RWPE2 (cell line): ENCODE data around the gene HOXC10.

Source experiments
- ATAC-seq: fragments of 200-7000 bp; cut with Tn5 transposase; 3 replicates; pipeline ENCODE4 v1.9.1; 2021; ENCODE audit warnings: low read depth
- DNase-seq: peaks from one replicate; pipeline ENCODE4 v3.0.0-alpha.2; 2020; ENCODE audit warnings: low spot score
- H3K27ac ChIP-seq: fragments of 450-650 bp; 2 replicates; pipeline ENCODE4 v1.5.1; 2017; ENCODE audit warnings: mild to moderate bottlenecking; ENCODE audit not compliant: poor library complexity, severe bottlenecking
- H3K27me3 ChIP-seq: fragments of 250-450 bp; sonication (Bioruptor Pico); 2 replicates; pipeline ENCODE4 v1.5.1; 2021; ENCODE audit warnings: mild to moderate bottlenecking, moderate library complexity; ENCODE audit not compliant: insufficient read depth, poor library complexity, severe bottlenecking
- H3K36me3 ChIP-seq: fragments of 250-450 bp; sonication (Bioruptor Pico); 2 replicates; pipeline ENCODE4 v1.5.1; 2020; ENCODE audit warnings: low read depth, mild to moderate bottlenecking, moderate library complexity
- H3K4me1 ChIP-seq: fragments of 250-450 bp; sonication (Bioruptor Pico); 2 replicates; pipeline ENCODE4 v1.5.1; 2021; ENCODE audit warnings: mild to moderate bottlenecking, moderate library complexity; ENCODE audit not compliant: insufficient read depth, poor library complexity, severe bottlenecking
- H3K4me3 ChIP-seq: fragments of 250-450 bp; sonication (Bioruptor Pico); 2 replicates; pipeline ENCODE4 v1.5.1; 2021; ENCODE audit warnings: mild to moderate bottlenecking, moderate library complexity; ENCODE audit not compliant: severe bottlenecking
- H3K9me3 ChIP-seq: fragments of 250-450 bp; sonication (Bioruptor Pico); 2 replicates; pipeline ENCODE4 v1.5.1; 2021; ENCODE audit warnings: mild to moderate bottlenecking, moderate library complexity; ENCODE audit not compliant: severe bottlenecking
- CTCF ChIP-seq: fragments of 450-650 bp; IDR thresholded peaks from one replicate; pipeline ENCODE4 v1.5.1; 2017; ENCODE audit warnings: mild to moderate bottlenecking, moderate library complexity; ENCODE audit not compliant: poor library complexity, severe bottlenecking

The HOXC10 gene

GRCh38 chr12:53974084-53975063, 10.6 kb upstream of the HOXC10 start, which contains the start of gene HOTAIR:
TSS of gene HOTAIR (minus strand) at chr12:53974954.
- peaks cover 6% of the 10 kb centered on the region for H3K4me1 ChIP-seq
- peak within 1 kb of the TSS; percentile 3 for H3K27ac ChIP-seq
- no peaks in the 10 kb centered on the region for H3K9me3 ChIP-seq
- no peak for TF ChIP-seq CTCF
- DNase-seq (no peak), ATAC-seq (peak; percentile 73)
- no peaks in the 10 kb centered on the region for H3K36me3 ChIP-seq
- H3K4me3 ChIP-seq: peak within 1 kb of the TSS; percentile 35
- H3K27me3 ChIP-seq: peaks cover 89% of the 10 kb centered on the region

GRCh38 chr12:53975064-53975471, 9.9 kb upstream of the HOXC10 start:
- DNase-seq (no peak), ATAC-seq (no peak)
- H3K4me1 ChIP-seq: peaks cover 6% of the 10 kb centered on the region
- peak overlapping the region; percentile 35 for H3K4me3 ChIP-seq
- no peak overlapping the region for H3K27ac ChIP-seq
- peaks cover 89% of the 10 kb centered on the region for H3K27me3 ChIP-seq
- H3K9me3 ChIP-seq: no peaks in the 10 kb centered on the region
- no peaks in the 10 kb centered on the region for H3K36me3 ChIP-seq
- TF ChIP-seq CTCF: no peak

GRCh38 chr12:53975479-53976152, 9.3 kb upstream of the HOXC10 start:
- Histone ChIP-seq H3K9me3 (no peaks in the 10 kb centered on the region), H3K27me3 (peaks cover 89% of the 10 kb centered on the region), H3K4me3 (peak overlapping the region; percentile 35), H3K27ac (no peak overlapping the region), H3K4me1 (peaks cover 6% of the 10 kb centered on the region), H3K36me3 (no peaks in the 10 kb centered on the region)
- no peak for TF ChIP-seq CTCF
- ATAC-seq (no peak), DNase-seq (no peak)

GRCh38 chr12:53976172-53976822, 8.6 kb upstream of the HOXC10 start:
- DNase-seq (no peak), ATAC-seq (no peak)
- H3K9me3 ChIP-seq: no peaks in the 10 kb centered on the region
- peaks cover 6% of the 10 kb centered on the region for H3K4me1 ChIP-seq
- H3K27ac ChIP-seq: no peak overlapping the region
- H3K27me3 ChIP-seq: peaks cover 89% of the 10 kb centered on the region
- no peak for TF ChIP-seq CTCF
- H3K36me3 ChIP-seq: no peaks in the 10 kb centered on the region
- no peak overlapping the region for H3K4me3 ChIP-seq
